Activated T-cell treated with anti-CD3 and anti-CD28 coated beads for 1 hour (primary cell): ENCODE measurements around the gene AASDHPPT.

ENCODE experiments used
- DNase-seq: peaks from one replicate; pipeline ENCODE4 v3.0.0-alpha.2; 2020; ENCODE audit warnings: low read depth

Gene AASDHPPT

DNA sequence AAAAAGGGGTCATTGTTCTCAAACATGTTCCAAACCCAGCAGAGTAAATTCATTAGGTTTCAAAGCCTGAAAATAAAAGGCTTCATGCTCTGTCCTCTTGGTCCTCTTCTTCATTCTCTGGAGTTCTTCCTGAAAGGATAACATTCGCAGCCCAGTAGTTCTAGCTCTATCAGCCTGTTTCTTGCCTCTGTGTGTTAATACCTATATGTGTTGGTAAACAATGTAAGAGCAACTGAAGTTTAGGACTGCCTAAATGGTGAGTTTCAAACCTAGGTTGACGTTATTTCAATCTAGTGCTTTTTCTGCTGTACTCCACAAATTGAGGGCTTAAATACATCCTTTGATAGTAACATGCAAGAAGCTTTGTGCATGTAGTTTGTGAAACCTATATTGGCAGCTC, 9.4 kb downstream of the AASDHPPT start:
- no peak for DNase-seq

DNA sequence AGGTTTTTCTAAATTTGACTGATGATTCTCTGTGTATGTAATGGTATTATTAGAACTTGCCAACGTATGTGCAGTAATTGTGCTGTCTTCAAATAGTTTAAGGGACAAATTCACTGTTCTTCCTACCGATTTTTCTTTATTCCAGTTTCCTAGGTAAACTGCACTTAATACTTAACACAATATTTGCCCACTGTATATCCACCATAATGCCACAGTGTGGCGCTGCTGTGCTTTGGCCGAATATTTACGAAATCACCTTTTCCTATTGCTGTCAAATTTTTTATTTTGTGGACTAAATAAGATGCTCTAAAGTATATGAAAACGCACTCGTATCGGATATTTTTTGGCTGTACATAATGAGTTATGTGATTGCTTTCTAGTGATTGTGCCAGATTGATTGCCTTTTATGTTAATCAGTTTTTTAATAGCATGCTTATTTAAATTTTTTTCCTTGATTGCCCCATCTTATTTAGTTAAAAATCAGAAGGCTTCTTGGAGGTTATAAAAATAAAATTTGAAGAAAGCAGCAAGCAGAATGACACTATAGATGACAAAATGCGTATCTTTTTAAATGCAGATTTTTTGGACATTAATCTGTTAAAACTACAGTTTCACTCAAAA, 10.5 kb downstream of the AASDHPPT start:
- DNase-seq: peak; percentile 25

DNA sequence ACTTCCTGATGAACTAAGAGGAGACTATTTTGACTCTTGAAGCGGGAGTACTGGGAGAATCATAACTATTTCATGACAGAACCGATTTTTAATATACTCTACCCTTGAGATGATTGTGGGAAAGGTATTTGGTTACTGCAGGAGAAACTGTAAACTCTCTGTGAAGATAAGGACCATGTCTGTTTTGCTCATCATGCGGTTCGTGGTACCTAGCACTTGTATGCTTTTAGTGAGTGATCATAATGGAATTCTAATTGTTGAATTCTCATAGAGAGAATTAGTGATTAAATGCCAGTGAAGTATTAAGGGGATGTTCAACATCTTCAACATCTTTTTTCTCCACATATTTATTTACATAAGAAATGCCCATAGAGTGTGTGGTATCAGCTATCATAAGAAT, 11.4 kb downstream of the AASDHPPT start:
- no peak for DNase-seq

DNA sequence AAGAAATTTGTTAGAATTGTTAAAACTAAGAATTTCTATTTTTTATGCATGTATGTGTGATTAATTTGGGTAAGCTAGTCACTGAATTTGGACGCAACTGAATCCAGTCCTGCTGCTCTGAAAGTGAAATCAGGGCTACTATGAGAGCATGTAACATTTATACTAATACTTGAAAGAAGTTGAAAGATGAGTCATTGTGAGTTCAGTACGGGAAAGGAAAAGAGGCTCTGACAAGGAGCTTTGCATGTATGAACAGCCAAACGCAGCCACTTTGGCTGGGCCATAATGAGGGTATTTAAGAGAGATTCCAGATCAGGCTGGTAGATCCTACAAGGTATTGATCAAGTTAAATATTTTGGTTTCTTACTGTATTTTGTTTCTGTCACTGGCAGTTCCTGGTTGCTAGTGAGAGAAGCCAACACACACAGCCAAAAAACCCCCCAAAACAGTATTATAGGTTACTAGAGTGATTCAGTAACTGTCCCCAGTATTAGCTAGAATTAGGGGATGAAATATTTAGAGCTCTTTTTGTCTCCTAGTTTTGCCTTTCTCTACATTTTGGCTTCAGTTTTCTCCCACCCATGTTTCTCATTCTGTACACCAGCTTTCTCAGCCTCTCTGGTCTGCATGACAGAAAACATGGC, 14.1 kb downstream of the AASDHPPT start:
- no peak for DNase-seq

DNA sequence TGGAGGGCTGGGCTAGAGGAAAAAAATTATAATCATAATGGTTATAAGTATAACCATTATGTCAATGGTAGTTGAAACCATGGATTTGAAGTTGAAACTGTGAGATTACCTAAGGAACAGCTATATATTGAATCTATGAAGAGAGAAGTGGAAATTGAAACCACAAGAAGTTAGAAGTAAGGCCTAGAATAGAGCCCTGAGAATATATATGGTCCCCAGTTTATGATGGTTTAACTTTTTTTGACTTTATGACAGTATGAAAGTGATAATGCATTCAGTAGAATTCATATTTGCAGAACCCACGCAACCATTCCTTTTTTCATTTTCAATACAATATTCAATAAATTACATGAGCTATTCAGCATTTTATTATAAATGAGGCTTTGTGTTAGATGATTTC, 15.0 kb downstream of the AASDHPPT start:
- no peak for DNase-seq

DNA sequence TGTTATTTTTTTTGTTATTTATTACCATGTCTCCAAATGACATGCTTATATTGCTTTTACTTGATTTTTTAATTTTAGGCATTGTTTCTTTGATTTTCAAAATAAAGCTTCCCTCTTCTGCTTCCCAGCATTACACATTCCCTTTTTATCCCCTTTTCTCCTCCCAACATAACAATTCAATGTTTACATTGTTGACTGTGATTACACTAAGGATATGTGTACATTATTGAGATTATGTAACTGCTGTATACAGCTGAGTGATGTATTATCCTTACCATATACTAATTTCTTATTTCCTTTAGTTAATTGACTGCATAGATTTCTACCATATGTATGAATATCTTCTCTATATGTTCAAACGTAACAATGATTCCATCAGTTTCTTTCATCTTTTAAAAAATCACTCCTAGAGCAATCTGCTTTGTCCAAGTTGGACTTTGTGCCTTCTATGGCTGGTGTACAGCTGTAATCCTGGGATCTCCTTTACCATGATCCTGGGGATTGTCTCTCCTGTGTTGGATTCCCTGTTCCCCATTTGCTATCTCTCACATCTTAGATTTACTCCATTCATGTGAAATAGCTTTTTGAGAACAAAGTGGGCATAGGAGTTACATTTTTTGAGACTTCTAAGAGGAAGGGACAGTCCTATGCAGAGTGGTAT, 21.6 kb downstream of the AASDHPPT start:
- DNase-seq: no peak

DNA sequence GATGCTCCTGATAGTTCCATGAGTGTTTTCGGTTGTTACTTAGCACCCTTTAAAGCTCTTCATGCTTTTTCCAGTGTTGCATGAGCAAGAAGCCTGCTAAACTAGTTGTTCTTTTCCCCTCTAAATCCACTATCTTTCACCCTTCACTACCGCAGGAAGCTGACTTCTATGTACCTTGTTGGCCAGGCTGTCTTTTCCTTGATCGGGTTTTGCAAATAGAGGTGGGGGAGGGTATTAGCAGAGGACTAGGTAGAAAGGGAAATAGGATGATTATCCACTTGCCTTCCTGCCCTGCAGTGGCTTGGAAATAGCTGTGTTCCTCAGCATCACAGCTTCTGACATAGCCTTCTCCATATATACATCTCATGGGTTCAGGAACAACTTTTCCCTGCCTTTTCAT, 23.9 kb downstream of the AASDHPPT start:
- DNase-seq: no peak

DNA sequence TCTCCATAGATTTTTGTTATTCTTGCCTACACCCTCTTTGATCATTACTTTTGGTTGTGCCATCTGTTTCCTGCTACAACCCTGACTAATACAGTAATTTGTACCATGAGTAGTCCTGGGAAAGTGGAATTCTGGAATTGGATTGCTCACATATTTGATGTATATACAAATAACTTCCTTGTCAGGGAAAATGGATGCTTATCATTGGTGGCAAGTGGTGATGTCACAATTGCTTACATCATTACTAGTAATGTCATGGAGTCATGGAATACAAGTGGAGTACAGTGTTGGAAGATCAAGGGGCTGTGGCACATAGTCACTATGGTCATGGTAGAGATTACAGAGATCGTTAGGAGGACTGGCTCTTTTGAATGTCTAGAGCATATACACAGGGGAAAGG, 24.4 kb downstream of the AASDHPPT start:
- DNase-seq: no peak

DNA sequence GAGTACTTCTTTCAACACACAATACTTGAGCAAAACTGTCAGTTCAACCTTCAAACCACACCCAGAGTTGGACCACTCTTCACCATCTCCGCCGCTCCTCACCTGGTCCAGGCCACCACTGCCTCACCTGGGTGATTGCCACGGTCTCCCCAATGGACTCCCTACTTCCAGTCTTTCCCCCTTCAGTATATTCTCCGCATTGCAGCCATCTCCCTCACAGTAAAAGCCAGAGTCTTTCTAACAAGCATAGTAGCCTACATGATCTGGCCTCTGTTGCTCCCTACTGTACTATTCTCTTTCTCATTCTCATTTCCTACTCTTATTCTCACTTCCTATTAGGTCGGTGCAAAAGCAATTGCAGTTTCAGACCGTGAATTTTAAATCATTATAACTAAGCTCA, 28.5 kb downstream of the AASDHPPT start:
- no peak for DNase-seq

DNA sequence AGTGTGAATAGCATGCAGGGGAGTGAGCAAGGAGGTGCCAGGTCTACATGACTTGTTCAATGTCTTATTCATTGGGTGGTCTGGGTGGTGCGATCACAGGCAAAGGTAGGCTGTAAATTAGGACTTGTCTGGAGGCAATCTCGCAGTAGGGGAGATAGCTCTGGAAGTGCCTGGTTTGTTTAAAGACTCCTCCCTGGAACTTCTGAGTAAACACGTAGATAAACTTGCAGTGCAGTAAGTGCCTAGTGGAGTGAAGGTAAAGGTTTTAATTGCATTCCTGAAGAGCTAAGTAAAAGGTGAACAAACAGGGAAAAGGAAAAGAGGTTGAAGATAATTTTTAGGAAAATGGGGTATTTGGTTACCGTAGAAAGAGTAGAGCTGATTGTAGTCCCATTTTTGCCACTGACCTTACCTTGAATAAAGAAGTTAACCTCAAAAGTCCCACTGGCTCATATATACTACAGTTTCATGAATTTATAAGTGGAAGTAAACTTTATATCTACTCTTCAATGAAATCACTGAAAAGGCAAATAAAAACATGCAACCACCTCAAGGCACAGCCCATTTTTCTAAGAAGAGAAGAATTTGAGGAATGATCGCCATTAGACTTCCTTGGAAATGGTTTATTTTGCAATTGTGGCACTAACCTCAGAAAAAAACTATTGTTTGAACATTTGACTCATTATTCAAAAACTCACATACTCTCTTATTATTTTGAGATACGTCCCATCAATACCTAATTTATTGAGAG, 44.3 kb downstream of the AASDHPPT start:
- no peak for DNase-seq

DNA sequence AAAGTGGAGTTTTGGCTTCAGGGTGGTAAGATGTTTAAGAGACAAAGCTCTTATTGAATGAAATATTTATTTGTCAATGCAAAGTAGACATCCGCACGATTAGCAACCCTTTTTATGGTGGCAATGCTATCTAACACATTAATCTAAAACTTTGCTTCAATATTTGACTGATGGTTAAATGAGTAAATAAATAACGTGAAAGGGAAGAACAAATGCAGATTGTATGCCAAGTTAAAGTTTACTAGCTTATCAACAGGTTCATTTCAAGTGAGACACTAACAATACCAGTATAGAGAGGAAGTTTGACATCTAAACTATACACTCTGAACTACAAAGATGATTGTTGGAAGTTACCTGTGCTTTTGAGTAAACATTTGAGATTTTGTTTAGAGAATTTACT, 50.1 kb downstream of the AASDHPPT start:
- DNase-seq: no peak

DNA sequence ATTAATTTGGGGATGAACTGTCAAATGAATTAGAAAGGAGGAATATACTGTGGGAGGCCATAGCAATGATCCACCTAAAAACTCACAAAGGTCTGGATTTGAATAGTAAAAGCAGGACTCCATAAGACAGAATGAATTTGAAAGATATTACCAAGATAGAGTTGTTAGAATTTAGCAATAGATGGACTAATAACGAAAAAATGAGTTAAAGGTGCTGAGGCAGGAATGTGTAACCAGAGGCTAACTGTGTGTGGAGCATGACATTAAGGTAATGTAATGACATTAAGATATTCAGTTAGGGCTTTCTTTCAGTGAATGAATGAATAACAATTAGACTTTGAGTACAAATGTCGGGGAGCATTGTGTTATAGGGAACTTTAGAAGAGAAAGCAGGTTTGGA, 51.3 kb downstream of the AASDHPPT start:
- no peak for DNase-seq

DNA sequence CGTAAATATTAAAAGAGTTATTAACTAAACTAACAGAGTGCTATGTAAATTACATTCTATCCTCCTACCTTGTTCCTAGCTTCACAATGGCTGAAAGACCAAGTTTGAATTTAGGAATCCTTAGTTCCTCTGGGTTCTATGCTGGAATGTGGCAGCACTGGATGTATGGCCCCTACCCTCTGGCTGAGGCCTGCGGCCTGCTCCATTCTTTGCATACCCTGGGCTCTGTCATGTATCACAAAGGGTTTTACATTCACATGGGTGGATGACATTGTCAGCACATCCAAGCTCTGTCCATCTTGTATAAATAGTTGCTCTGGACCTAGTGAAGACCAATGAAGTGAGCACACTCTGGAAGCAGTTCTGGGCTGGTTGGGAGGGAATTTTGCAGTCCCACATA, 54.5 kb downstream of the AASDHPPT start:
- DNase-seq: no peak

DNA sequence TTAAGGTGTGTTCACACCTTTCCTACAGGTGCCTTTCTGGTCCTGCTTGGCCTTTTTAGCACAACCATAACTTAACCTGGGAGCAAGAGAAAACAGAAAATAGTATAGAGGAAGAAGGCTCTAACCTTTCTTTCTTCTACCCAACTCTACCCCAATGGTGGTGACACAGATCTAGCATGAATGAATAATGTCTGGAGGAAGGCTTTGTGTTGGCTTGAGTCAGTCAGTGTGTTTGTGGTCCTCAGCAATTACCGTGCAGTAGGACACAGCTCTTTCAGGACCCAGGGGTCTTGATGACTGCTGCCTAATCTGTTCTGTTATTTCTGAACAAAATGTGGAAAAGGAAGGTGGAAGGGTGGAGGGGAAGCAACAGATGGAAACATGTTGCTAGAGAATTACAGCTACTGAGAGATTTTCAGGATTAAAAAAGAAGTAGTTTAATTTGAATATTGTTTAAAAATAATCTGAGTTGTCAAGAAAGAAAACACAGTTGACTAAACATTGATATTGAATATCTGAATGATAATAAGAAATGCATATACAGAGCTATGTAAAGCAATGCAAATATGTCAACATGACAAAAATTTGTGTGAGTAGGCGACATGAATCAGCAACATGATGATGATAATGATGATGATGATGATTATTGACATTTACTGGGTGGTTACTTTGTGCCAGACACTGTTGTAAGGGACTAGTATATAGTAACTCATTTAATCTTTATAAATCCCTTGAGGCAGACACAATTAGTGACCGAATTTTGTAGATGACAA, 55.3 kb downstream of the AASDHPPT start:
- no peak for DNase-seq

DNA sequence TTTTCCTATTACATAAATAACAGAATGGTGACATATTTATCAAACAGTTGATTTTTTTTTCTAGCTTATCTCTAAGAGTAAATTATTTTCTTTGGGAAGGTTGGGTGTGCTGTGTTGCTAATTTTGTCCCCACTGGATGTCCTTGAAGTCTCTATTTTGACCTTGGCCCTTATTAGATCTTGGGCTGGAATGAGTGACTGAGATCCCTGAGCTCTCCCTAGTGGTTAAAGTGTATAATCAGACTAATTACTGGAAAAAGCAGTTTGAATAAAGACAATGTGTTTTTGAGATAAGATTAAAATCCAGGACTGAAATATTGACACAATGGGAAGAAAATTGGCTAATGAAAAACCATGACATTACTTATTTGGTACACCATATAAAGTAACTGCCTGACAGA, 56.1 kb downstream of the AASDHPPT start:
- no peak for DNase-seq

DNA sequence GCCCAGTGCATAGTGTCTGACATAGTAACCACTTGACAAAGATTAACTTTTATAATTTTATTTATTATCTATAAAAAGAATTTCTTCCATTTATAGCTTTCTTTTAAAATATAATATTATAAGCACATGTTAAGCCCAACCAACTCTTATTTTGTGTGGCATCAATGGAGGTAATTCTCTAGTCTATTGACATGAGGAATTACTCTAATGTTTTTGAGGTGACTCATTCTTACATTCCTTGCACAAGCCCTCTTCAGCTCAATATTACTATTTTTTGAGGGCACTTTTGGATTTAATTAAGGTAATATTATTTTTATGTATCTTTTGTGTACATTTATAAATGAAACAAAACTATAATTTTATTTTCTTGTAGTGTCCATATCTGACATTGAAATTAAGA, 59.6 kb downstream of the AASDHPPT start:
- no peak for DNase-seq

DNA sequence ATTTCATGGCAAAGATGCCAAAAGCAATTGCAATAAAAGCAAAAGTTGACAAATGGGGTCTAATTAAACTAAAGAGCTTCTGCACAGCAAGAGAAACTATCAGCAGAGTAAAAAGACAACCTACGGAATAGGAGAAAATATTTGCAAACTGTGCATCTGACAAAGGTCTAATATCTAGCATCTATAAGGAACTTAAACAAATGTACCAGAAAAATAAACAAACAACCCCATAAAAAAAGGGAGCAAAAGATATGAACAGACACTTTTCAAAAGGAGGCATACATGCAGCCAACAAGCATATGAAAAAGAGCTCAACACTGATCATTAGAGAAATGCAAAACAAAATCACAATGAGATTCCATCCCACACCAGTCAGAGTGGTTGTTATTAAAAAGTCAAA, 60.3 kb downstream of the AASDHPPT start:
- DNase-seq: no peak
